Measurements from ENCODE around the gene EFCAB12. TPM values are rescaled to one million over a fixed set of nuclear protein-coding genes. Genes with fewer than 3 reads are reported as not detected.

The EFCAB12 gene
- total RNA-seq, 2 experiments from 2014 or later = 3.2 to 3.4 TPM

DNA sequence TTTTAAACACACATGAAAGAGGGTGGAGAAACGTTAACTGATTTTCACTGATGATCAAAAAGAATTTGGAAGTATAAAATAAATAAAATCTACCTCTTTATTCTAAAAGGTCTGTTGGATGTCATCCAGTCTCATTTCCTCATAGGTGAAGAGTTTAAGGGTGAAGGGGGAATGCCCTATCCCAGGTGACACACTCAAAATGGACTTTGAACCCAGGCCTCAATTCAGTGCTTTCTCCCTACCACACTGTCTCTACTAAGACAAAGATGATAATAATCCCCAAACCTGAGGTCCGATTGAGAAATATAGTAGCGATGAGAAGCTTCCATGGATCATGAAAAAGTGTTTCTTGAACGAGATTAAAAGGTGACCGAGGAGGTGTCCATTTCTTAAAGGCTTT, 5.1 kb upstream of the EFCAB12 start:
- Mint-ChIP-seq H3K36me3 (ENCODE audit: low read depth) (peaks cover 78% of the 10 kb centered on the region), H3K4me3 (no peak overlapping the region), H3K9me3 (no peaks in the 10 kb centered on the region), H3K27ac (no peak overlapping the region), H3K4me1 (ENCODE audit: low read depth) (peaks cover 45% of the 10 kb centered on the region), H3K27me3 (no peaks in the 10 kb centered on the region)
- no peak overlapping the region for H3K4me3 ChIP-seq (ENCODE audit: low read length)
- TF ChIP-seq, protein P1, sequence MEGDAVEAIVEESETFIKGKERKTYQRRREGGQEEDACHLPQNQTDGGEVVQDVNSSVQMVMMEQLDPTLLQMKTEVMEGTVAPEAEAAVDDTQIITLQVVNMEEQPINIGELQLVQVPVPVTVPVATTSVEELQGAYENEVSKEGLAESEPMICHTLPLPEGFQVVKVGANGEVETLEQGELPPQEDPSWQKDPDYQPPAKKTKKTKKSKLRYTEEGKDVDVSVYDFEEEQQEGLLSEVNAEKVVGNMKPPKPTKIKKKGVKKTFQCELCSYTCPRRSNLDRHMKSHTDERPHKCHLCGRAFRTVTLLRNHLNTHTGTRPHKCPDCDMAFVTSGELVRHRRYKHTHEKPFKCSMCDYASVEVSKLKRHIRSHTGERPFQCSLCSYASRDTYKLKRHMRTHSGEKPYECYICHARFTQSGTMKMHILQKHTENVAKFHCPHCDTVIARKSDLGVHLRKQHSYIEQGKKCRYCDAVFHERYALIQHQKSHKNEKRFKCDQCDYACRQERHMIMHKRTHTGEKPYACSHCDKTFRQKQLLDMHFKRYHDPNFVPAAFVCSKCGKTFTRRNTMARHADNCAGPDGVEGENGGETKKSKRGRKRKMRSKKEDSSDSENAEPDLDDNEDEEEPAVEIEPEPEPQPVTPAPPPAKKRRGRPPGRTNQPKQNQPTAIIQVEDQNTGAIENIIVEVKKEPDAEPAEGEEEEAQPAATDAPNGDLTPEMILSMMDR (IDR thresholded peaks at IDR 0.05) = no peak
- ChIA-PET POLR2A (interaction anchor here (1.4 kb wide), 1 partner anchor 118 kb away, joined by 3 read pairs; a partner anchor contains a TSS), CTCF (interaction anchor here (1.3 kb wide), 1 partner anchor 194 kb away, joined by 3 read pairs; no protein-coding TSS in a partner anchor)
- no peak for ATAC-seq (ENCODE audit: poor library complexity)
- peaks cover 72% of the 10 kb centered on the region for H3K36me3 ChIP-seq (ENCODE audit: insufficient read depth, low read length)
- DNase-seq = no peak
- intact Hi-C loops (cut with DNase I, micrococcal nuclease) = no loop called here
- H3K4me1 ChIP-seq (ENCODE audit: insufficient read depth, low read length) = peaks cover 7% of the 10 kb centered on the region
- H3K27me3 ChIP-seq (ENCODE audit: control insufficient read depth in 1 of 2, insufficient read depth in 2 of 2, low read length in 2 of 2) = no peaks in the 10 kb centered on the region
- H3K9me3 ChIP-seq (ENCODE audit: control insufficient read depth in 1 of 2, insufficient read depth in 1 of 2, low read length in 2 of 2) = no peaks in the 10 kb centered on the region
- H3K27ac ChIP-seq (ENCODE audit: low read depth in 1 of 2, low read length in 2 of 2) = no peak overlapping the region

DNA sequence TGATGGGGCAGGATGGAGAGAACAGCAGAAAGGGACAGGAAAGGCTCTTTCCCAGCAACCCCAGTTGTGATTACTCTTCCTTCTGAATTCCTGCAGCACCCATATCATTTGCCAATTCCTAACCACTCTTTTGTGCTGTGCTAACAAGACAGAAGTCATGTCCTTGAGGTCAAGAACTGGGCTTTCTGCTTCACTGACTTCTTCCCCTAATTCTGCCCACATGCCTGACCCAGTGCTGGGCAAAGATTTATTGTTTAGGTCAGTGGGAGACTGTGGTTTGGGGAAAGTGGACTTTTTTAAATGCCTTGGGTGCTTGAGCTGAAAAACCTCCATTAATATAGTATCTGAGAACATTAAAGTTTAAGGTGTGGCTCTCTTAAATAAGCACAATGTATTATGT, 4.2 kb upstream of the EFCAB12 start:
- H3K4me3 ChIP-seq (ENCODE audit: low read length) = no peak overlapping the region
- no peaks in the 10 kb centered on the region for H3K9me3 ChIP-seq (ENCODE audit: control insufficient read depth in 1 of 2, insufficient read depth in 1 of 2, low read length in 2 of 2)
- Mint-ChIP-seq H3K4me1 (ENCODE audit: low read depth) (peaks cover 45% of the 10 kb centered on the region), H3K4me3 (no peak overlapping the region), H3K27ac (no peak overlapping the region), H3K36me3 (ENCODE audit: low read depth) (peaks cover 75% of the 10 kb centered on the region), H3K9me3 (no peaks in the 10 kb centered on the region), H3K27me3 (no peaks in the 10 kb centered on the region)
- peaks cover 67% of the 10 kb centered on the region for H3K36me3 ChIP-seq (ENCODE audit: insufficient read depth, low read length)
- ATAC-seq (ENCODE audit: poor library complexity) (no peak), DNase-seq (no peak)
- intact Hi-C loops (cut with DNase I, micrococcal nuclease) = no loop called here
- POLR2A ChIA-PET = interaction anchor here (1.4 kb wide), 1 partner anchor 117 kb away, joined by 3 read pairs; a partner anchor contains a TSS
- no peaks in the 10 kb centered on the region for H3K27me3 ChIP-seq (ENCODE audit: control insufficient read depth in 1 of 2, insufficient read depth in 2 of 2, low read length in 2 of 2)
- no peak overlapping the region for H3K27ac ChIP-seq (ENCODE audit: low read depth in 1 of 2, low read length in 2 of 2)
- H3K4me1 ChIP-seq (ENCODE audit: insufficient read depth, low read length) = peaks cover 14% of the 10 kb centered on the region
- CTCF ChIA-PET = no interaction called here
- TF ChIP-seq, protein P1 (IDR thresholded peaks at IDR 0.05) = no peak

DNA sequence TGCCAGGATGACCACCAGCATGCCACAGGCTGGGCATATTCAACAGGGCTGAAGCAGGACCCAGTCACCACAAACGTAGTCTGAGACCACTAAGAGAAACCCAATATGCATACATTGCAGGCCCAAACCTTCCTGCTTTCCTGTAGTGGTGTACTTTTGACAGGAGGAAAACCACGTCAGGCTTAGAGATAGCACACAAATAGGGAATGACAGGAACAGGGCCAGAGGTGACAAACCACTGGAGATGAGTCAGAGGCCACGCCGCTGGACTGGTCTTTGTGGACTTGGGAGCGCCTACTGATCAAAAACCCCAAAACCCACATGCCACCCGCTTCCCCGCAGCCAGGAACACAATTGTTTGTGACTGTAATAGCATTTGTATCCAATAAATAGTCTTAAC, 3.6 kb upstream of the EFCAB12 start:
- no peak for ATAC-seq (ENCODE audit: poor library complexity)
- Mint-ChIP-seq H3K27me3 (no peaks in the 10 kb centered on the region), H3K4me3 (no peak overlapping the region), H3K4me1 (ENCODE audit: low read depth) (peaks cover 44% of the 10 kb centered on the region), H3K9me3 (no peaks in the 10 kb centered on the region), H3K27ac (no peak overlapping the region), H3K36me3 (ENCODE audit: low read depth) (peaks cover 71% of the 10 kb centered on the region)
- peaks cover 61% of the 10 kb centered on the region for H3K36me3 ChIP-seq (ENCODE audit: insufficient read depth, low read length)
- ChIA-PET POLR2A (no interaction called here), CTCF (no interaction called here)
- TF ChIP-seq, protein P1 (IDR thresholded peaks at IDR 0.05) = no peak
- no peak overlapping the region for H3K4me3 ChIP-seq (ENCODE audit: low read length)
- no peak overlapping the region for H3K27ac ChIP-seq (ENCODE audit: low read depth in 1 of 2, low read length in 2 of 2)
- H3K9me3 ChIP-seq (ENCODE audit: control insufficient read depth in 1 of 2, insufficient read depth in 1 of 2, low read length in 2 of 2) = no peaks in the 10 kb centered on the region
- H3K27me3 ChIP-seq (ENCODE audit: control insufficient read depth in 1 of 2, insufficient read depth in 2 of 2, low read length in 2 of 2) = no peaks in the 10 kb centered on the region
- DNase-seq = no peak
- H3K4me1 ChIP-seq (ENCODE audit: insufficient read depth, low read length) = peaks cover 15% of the 10 kb centered on the region
- intact Hi-C loops (cut with DNase I, micrococcal nuclease) = no loop called here
